Subcutaneous abdominal adipose tissue (tissue), 5 donors: ENCODE data around the gene RBAK.
"Not testable (repeated sequence)": the region's sequence is repeated elsewhere in the genome, so short reads cannot be mapped to it uniquely, and the experiment has no call there.

ENCODE experiments used
- H3K27ac ChIP-seq: one replicate; pipeline ENCODE4 v1.7.0; 2013; ENCODE audit warnings: low read depth, mild to moderate bottlenecking, inconsistent platforms, low read length, moderate library complexity
- H3K27me3 ChIP-seq, 5 donors: one replicate each; pipeline ENCODE4 v1.7.0; 2013; ENCODE audit warnings: low read length in 5 of 5, inconsistent platforms in 1 of 5; ENCODE audit not compliant: control insufficient read depth in 5 of 5, insufficient read depth in 4 of 5
- H3K36me3 ChIP-seq, 5 donors: one replicate each; pipeline ENCODE4 v1.7.0; 2013; ENCODE audit warnings: low read length in 5 of 5; ENCODE audit not compliant: control insufficient read depth in 5 of 5, insufficient read depth in 5 of 5
- H3K4me1 ChIP-seq, 5 donors: one replicate each; pipeline ENCODE4 v1.7.0; 2013; ENCODE audit warnings: low read length in 5 of 5, mild to moderate bottlenecking in 3 of 5, moderate library complexity in 1 of 5; ENCODE audit not compliant: control insufficient read depth in 5 of 5, insufficient read depth in 5 of 5
- H3K4me3 ChIP-seq, 5 donors: one replicate each; pipeline ENCODE4 v1.7.0; 2013; ENCODE audit warnings: low read length in 5 of 5, low read depth in 1 of 5
- H3K9ac ChIP-seq, 5 donors: one replicate each; pipeline ENCODE4 v1.7.0; 2013; ENCODE audit warnings: low read length in 5 of 5, mild to moderate bottlenecking in 4 of 5, moderate library complexity in 3 of 5
- H3K9me3 ChIP-seq, 5 donors: one replicate each; pipeline ENCODE4 v1.7.0; 2013; ENCODE audit warnings: low read length in 5 of 5; ENCODE audit not compliant: control insufficient read depth in 5 of 5
- donor health status: healthy.
- donor health status: healthy.
- donor health status: healthy.
- donor health status: healthy.
- donor health status: healthy.

RBAK gene

DNA sequence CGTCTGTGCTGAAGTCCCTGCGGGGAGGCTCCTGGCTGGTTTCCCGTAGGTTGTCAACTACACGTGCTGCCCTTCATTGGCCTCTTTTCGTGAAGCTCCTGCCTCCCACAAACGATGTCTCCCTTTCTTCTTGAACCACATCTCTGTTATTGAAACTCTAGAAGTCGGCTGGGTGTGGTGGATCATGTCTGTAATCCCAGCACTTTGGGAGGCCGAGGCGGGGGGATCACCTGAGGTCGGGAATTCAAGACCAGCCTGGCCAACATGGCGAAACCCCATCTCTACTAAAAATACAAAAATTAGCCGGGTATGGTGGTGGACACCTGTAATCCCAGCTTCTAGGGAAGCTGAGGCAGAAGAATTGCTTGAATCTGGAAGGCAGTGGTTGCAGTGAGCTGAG lies 28.0 kb upstream of the RBAK start:
- H3K9ac ChIP-seq, H3K4me3 ChIP-seq, H3K27me3 ChIP-seq, H3K27ac ChIP-seq, H3K9me3 ChIP-seq, H3K4me1 ChIP-seq: not testable (repeated sequence)
- H3K36me3 ChIP-seq = peaks cover 0 to 11% (median 0%) of the 10 kb centered on the region in 5 donors

DNA sequence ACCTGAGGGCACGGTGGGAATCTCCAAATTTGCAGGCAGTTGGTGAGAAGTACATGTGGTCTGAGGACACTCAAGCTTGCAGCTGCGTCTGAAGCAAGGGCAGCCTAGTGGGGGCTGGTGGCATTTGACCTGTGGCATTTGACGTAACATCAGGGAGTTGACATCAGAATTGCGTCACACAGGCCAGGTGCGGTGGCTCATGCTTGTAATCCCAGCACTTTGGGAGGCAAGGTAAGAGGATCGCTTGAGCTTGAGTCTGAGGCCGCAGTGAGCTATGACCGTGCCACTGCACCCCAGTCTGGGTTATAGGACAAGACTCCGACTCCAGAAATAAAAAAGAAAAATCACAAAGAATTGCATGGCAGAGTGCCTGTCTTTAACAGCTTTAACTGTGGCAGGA lies 25.6 kb upstream of the RBAK start:
- Histone ChIP-seq H3K36me3 (peaks cover 0 to 11% (median 0%) of the 10 kb centered on the region in 5 donors), H3K9ac (no peak overlapping the region), H3K4me1 (no peaks in the 10 kb centered on the region), H3K27me3 (no peaks in the 10 kb centered on the region), H3K9me3 (peaks cover 0 to 5% (median 0%) of the 10 kb centered on the region in 5 donors), H3K27ac (no peak overlapping the region), H3K4me3 (no peak overlapping the region)

- not testable (repeated sequence) for H3K4me1 ChIP-seq, H3K27ac ChIP-seq, H3K27me3 ChIP-seq, H3K4me3 ChIP-seq, H3K9ac ChIP-seq, H3K9me3 ChIP-seq
- H3K36me3 ChIP-seq = peaks cover 0 to 11% (median 0%) of the 10 kb centered on the region in 5 donors
Measured at GRCh38 chr7:5020976-5021550, 24.6 kb upstream of the RBAK start.

DNA sequence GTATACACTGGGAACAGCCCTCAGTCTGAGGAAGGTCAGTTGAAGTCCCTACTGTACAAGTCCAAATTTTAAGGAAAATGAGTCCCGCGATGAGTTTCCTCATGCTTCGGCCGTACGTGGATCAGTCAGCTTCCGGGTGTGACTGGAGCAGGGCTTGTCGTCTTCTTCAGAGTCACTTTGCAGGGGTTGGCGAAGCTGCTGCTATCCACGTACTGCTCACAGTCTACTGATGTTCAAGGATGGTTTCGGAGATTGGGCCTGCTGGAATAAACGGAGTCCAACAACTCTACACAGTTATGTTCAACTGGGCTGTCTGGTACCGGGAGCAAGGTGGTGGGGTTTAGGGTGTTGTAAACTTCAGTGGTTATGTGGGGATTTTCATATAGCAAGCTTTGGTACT lies 22.0 kb upstream of the RBAK start:
- H3K9ac ChIP-seq = not testable (repeated sequence)

GRCh38 chr7:5027796-5028410 lies 17.8 kb upstream of the RBAK start:
- H3K4me3 ChIP-seq, H3K27me3 ChIP-seq, H3K9me3 ChIP-seq, H3K4me1 ChIP-seq, H3K27ac ChIP-seq, H3K9ac ChIP-seq, H3K36me3 ChIP-seq: not testable (repeated sequence)

More for the DNA sequence above, 22.0 kb upstream of the RBAK start:
- not testable (repeated sequence) for H3K27ac ChIP-seq, H3K36me3 ChIP-seq, H3K27me3 ChIP-seq, H3K4me3 ChIP-seq, H3K9me3 ChIP-seq, H3K4me1 ChIP-seq

GRCh38 chr7:5033186-5033585 lies 12.5 kb upstream of the RBAK start:
- H3K36me3 ChIP-seq, H3K9ac ChIP-seq, H3K9me3 ChIP-seq, H3K4me3 ChIP-seq, H3K27ac ChIP-seq, H3K4me1 ChIP-seq, H3K27me3 ChIP-seq: not testable (repeated sequence)

- no peak overlapping the region for H3K9ac ChIP-seq
- H3K4me3 ChIP-seq = no peak overlapping the region
- H3K36me3 ChIP-seq = no peaks in the 10 kb centered on the region
- H3K4me1 ChIP-seq = no peaks in the 10 kb centered on the region
- no peaks in the 10 kb centered on the region for H3K9me3 ChIP-seq
- H3K27me3 ChIP-seq = no peaks in the 10 kb centered on the region
- no peak overlapping the region for H3K27ac ChIP-seq
Measured at GRCh38 chr7:5035276-5035675, 10.4 kb upstream of the RBAK start.

DNA sequence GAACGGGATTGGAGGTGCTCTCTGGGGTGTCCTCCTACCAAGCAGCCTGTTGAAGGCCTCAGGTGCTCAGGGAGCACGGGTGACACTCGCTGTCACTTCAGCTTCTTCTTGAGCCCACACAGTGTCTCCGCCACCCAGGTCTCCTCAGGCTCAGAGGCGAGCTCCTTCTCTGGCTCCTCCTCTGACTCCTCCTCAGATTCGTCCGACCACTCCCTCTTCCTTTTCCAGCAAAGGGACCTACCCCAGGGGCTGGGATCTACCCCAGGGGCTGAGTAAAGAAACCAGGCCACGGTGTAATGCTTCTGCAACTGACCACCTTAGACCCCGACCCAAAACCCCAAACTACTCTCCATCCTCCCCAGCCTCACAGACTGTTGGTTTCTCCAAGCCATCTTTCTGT lies 9.2 kb upstream of the RBAK start:
- no peaks in the 10 kb centered on the region for H3K27me3 ChIP-seq

DNA sequence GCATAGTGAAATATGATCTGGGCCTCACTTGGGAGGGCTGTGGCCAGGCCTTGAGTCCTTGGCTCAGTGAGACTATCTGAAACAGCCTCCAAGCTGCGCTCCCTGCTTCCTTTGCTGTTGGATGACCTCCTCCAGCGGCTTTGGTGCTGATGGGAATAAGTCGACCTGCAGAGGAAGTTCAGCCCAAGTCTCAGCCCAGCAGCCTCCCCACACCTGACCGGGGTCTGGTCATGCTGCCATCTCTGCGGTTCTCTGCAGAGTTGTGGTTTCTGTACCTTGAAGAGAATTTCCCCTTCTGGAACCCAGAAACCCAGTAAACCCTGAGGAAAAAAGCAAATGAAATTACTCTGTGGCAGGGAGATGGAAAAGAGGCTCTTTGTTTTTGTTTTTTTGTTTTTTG lies 4.6 kb upstream of the RBAK start:
- H3K27me3 ChIP-seq = no peaks in the 10 kb centered on the region
- H3K36me3 ChIP-seq = no peaks in the 10 kb centered on the region
- H3K27ac ChIP-seq = no peak overlapping the region
- H3K9ac ChIP-seq = no peak overlapping the region
- no peaks in the 10 kb centered on the region for H3K9me3 ChIP-seq
- peaks cover 0 to 7% (median 4%) of the 10 kb centered on the region in 5 donors for H3K4me1 ChIP-seq
- no peak overlapping the region for H3K4me3 ChIP-seq

More for the DNA sequence above, 9.2 kb upstream of the RBAK start:
- Histone ChIP-seq H3K27ac (no peak overlapping the region), H3K4me3 (no peak overlapping the region), H3K36me3 (no peaks in the 10 kb centered on the region), H3K4me1 (no peaks in the 10 kb centered on the region), H3K9me3 (no peaks in the 10 kb centered on the region), H3K9ac (no peak overlapping the region)

GRCh38 chr7:5043661-5044060 lies 2.0 kb upstream of the RBAK start:
- Histone ChIP-seq H3K36me3 (no peaks in the 10 kb centered on the region), H3K27me3 (no peaks in the 10 kb centered on the region), H3K27ac (no peak overlapping the region), H3K4me1 (peaks cover 0 to 15% (median 9%) of the 10 kb centered on the region in 5 donors), H3K9ac (no peak overlapping the region), H3K9me3 (no peaks in the 10 kb centered on the region), H3K4me3 (no peak overlapping the region)
